SK-N-SH (cell line): ENCODE measurements around the gene TOM1L2. TPM values are rescaled to one million over a fixed set of nuclear protein-coding genes. Genes with fewer than 3 reads are reported as not detected.

Source experiments
- CTCF ChIA-PET: fragments of 300-600, 350-600 bp; formaldehyde crosslinking; extraction: SDS; loops from one replicate; lab custom pipeline; 2021; lab: Yijun Ruan, JAX
- POLR2A ChIA-PET: fragments of 350-600 bp; sonication (Branson Sonifier 250); formaldehyde crosslinking; extraction: SDS; loops from one replicate; lab custom pipeline; 2020; ENCODE audit warnings: antibody characterized with exemption, inconsistent platforms; lab: Yijun Ruan, JAX
- DNase-seq: peaks from one replicate; pipeline ENCODE4 v3.0.0; 2012
- H2AFZ ChIP-seq: fragments of 200-600 bp; sonication (generic); 2 replicates; pipeline ENCODE4 v1.8.1; 2016; ENCODE audit warnings: antibody characterized with exemption, mild to moderate bottlenecking, low read depth
- H3F3A ChIP-seq: fragments of 200-600 bp; sonication (generic); replicated peaks from 2 replicates; pipeline ENCODE3; 2016; ENCODE audit warnings: antibody characterized with exemption, mild to moderate bottlenecking; ENCODE audit not compliant: insufficient read depth
- H3K27ac ChIP-seq, 2 experiments: fragments of 200-500 bp in 1 of 2; fragments of 200-600 bp in 1 of 2; sonication (Bioruptor generic) in 1 of 2; sonication (generic), shearing (Covaris generic) in 1 of 2; 2 replicates each; pipeline versions ENCODE4 v1.5.1 to v1.6.1; 2014 to 2016; ENCODE audit warnings: low read depth in 2 of 2, inconsistent platforms in 1 of 2, low read length in 1 of 2, mild to moderate bottlenecking in 1 of 2, mixed read lengths in 1 of 2
- H3K27me3 ChIP-seq: fragments of 200-600 bp; sonication (generic), shearing (Covaris generic); 2 replicates; pipeline ENCODE4 v1.6.1; 2016; ENCODE audit warnings: mixed run types; ENCODE audit not compliant: insufficient read depth
- H3K36me3 ChIP-seq, 2 experiments: fragments of 200-500 bp in 1 of 2; fragments of 200-600 bp in 1 of 2; sonication (Bioruptor generic) in 1 of 2; sonication (generic) in 1 of 2; replicated peaks in 1 of 2; 2 replicates each; pipeline versions ENCODE3 to v1.5.1; 2014 to 2016; ENCODE audit warnings: low read length in 1 of 2, mild to moderate bottlenecking in 1 of 2; ENCODE audit not compliant: insufficient read depth in 2 of 2, control insufficient read depth in 1 of 2
- H3K4me1 ChIP-seq, 2 experiments: fragments of 200-500 bp in 1 of 2; fragments of 200-600 bp in 1 of 2; sonication (Bioruptor generic) in 1 of 2; sonication (generic), shearing (Covaris generic) in 1 of 2; 2 replicates each; pipeline versions ENCODE4 v1.5.1 to v1.6.1; 2014 to 2016; ENCODE audit warnings: low read depth in 1 of 2, low read length in 1 of 2, mixed run types in 1 of 2; ENCODE audit not compliant: insufficient read depth in 2 of 2, control insufficient read depth in 1 of 2
- H3K4me2 ChIP-seq: fragments of 200-600 bp; sonication (generic), shearing (Covaris generic); 2 replicates; pipeline ENCODE4 v1.6.1; 2017; ENCODE audit warnings: mixed run types
- H3K4me3 ChIP-seq, 2 experiments: fragments of 200-500 bp in 1 of 2; fragments of 200-600 bp in 1 of 2; sonication (Bioruptor generic) in 1 of 2; sonication (generic), shearing (Covaris generic) in 1 of 2; 2 replicates each; pipeline versions ENCODE4 v1.5.1 to v1.8.1; 2014 to 2016; ENCODE audit warnings: low read depth in 2 of 2, inconsistent platforms in 1 of 2, low read length in 1 of 2, mild to moderate bottlenecking in 1 of 2, mixed read lengths in 1 of 2, moderate library complexity in 1 of 2
- H3K79me2 ChIP-seq: fragments of 200-600 bp; sonication (generic); 2 replicates; pipeline ENCODE4 v1.8.1; 2017; ENCODE audit warnings: mild to moderate bottlenecking; ENCODE audit not compliant: insufficient read depth
- H3K9ac ChIP-seq: fragments of 200-600 bp; sonication (generic); 2 replicates; pipeline ENCODE4 v1.6.1; 2017; ENCODE audit warnings: mixed run types
- H3K9me2 ChIP-seq: fragments of 200-600 bp; sonication (generic); 2 replicates; pipeline ENCODE4 v1.6.1; 2017; ENCODE audit warnings: mixed run types
- H3K9me3 ChIP-seq: fragments of 200-600 bp; sonication (generic); 2 replicates; pipeline ENCODE4 v1.6.1; 2017; ENCODE audit warnings: mixed run types, mild to moderate bottlenecking, moderate library complexity
- H4K20me1 ChIP-seq: fragments of 200-600 bp; sonication (generic); 2 replicates; pipeline ENCODE4 v1.6.1; 2017; ENCODE audit warnings: mild to moderate bottlenecking, mixed run types; ENCODE audit not compliant: insufficient read depth
- CHD2 ChIP-seq: fragments of 150-350 bp; IDR thresholded peaks from 2 replicates; pipeline ENCODE4 v1.6.1; 2018; ENCODE audit warnings: low read length; ENCODE audit not compliant: partially characterized antibody
- ELF1 ChIP-seq: IDR thresholded peaks from 2 replicates; pipeline ENCODE4 v1.4.0; 2012
- EP300 ChIP-seq, 2 experiments: IDR thresholded peaks; 2 replicates each; pipeline versions ENCODE4 v1.4.0 to v1.6.1; 2012; ENCODE audit warnings: borderline replicate concordance in 1 of 2, low read depth in 1 of 2, low read length in 1 of 2
- FOSL2 ChIP-seq: IDR thresholded peaks from 2 replicates; pipeline ENCODE4 v1.4.0; 2012; ENCODE audit warnings: low read depth, mild to moderate bottlenecking, moderate library complexity, borderline replicate concordance
- GATA2 ChIP-seq: sonication (generic); formaldehyde crosslinking; IDR thresholded peaks from 2 replicates; pipeline ENCODE4 v1.5.0; 2020; ENCODE audit warnings: mild to moderate bottlenecking, missing genetic modification reagents
- JUND ChIP-seq: IDR thresholded peaks from 2 replicates; pipeline ENCODE4 v1.4.0; 2012
- MEF2A ChIP-seq: IDR thresholded peaks from 2 replicates; pipeline ENCODE4 v1.4.0; 2012; ENCODE audit warnings: low read depth, borderline replicate concordance
- POLR2AphosphoS5 ChIP-seq: IDR thresholded peaks from 2 replicates; pipeline ENCODE4 v1.6.1; 2012; ENCODE audit warnings: low read depth, low read length
- RAD21 ChIP-seq: IDR thresholded peaks from 2 replicates; pipeline ENCODE4 v1.6.1; 2012; ENCODE audit warnings: mild to moderate bottlenecking, low read length
- RFX5 ChIP-seq: IDR thresholded peaks from 2 replicates; pipeline ENCODE4 v1.6.1; 2012; ENCODE audit warnings: mild to moderate bottlenecking, improper control_type of control experiment, low read length
- TAF1 ChIP-seq: IDR thresholded peaks from 2 replicates; pipeline ENCODE4 v1.6.1; 2012; ENCODE audit warnings: low read depth, mild to moderate bottlenecking, low read length, moderate library complexity, borderline replicate concordance
- TCF12 ChIP-seq: IDR thresholded peaks from 2 replicates; pipeline ENCODE4 v1.4.0; 2012
- YY1 ChIP-seq: IDR thresholded peaks from 2 replicates; pipeline ENCODE4 v1.4.0; 2012; ENCODE audit warnings: low read depth, mild to moderate bottlenecking
- WGBS: methylation state at CpG from one replicate; pipeline ENCODE4 v1.1.6; 2017; ENCODE audit warnings: low lambda C conversion rate; 5-methylcytosine and 5-hydroxymethylcytosine counted together
- polyA plus RNA-seq, 3 experiments: library from polyadenylated mRNA; depleted of rRNA; stranded (reverse); fragments of >200 nt; gene quantifications; 2 replicates each; pipeline ENCODE4 v1.2.3, GENCODE V29; 2012
- TF ChIP-seq, protein P1 (sequence below): IDR thresholded peaks from 2 replicates; pipeline ENCODE4 v1.4.0; 2012; ENCODE audit warnings: low read depth, borderline replicate concordance
- TF ChIP-seq, protein P2 (sequence below): fragments of 200-600 bp; sonication (generic); IDR thresholded peaks from 2 replicates; pipeline ENCODE4 v1.6.1; 2017; ENCODE audit warnings: antibody characterized with exemption, mild to moderate bottlenecking, moderate library complexity
- TF ChIP-seq, protein P3 (sequence below): IDR thresholded peaks from 2 replicates; pipeline ENCODE4; 2012
- TF ChIP-seq, protein P4 (sequence below): fragments of 150-350 bp; IDR thresholded peaks from 2 replicates; pipeline ENCODE4 v1.6.1; 2016; ENCODE audit warnings: mild to moderate bottlenecking, low read depth, low read length
- TF ChIP-seq, protein P5 (sequence below): IDR thresholded peaks from 2 replicates; pipeline ENCODE4 v1.6.1; 2012; ENCODE audit warnings: mild to moderate bottlenecking, low read depth, low read length, moderate library complexity

Gene TOM1L2
- polyA plus RNA-seq, 1 of the 3 experiments (the other 2 are of a cell fraction): 85.4 TPM

DNA sequence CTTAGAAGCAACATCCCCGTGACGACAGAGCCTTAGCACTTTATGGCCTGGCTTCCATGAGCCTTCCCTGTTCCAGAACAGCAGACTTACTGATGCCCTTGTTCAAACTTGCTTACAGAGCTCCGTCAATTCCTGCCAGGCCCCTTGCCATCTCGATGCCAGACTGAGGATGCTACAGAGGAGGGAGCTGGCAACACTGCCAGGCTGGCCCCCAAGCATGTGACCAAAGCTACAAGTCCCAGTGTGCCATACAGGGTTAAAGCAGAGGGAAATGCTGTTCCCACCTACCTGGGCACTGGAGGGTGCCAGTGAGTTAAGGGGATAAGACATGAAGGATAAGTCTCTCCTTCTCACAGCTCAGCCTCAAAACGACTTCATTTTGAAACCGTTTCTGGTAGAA lies 102.0 kb downstream of the TOM1L2 start:
- DNase-seq: no peak
- Histone ChIP-seq H3K4me3 (no peak overlapping the region), H4K20me1 (no peaks in the 10 kb centered on the region), H3K36me3 (peaks cover 20 to 64% of the 10 kb centered on the region in 2 experiments), H3K4me2 (no peak overlapping the region), H3K4me1 (peaks cover 0 to 38% of the 10 kb centered on the region in 2 experiments; a peak in 3 of 4 replicates), H3K79me2 (no peaks in the 10 kb centered on the region), H3K27me3 (no peaks in the 10 kb centered on the region), H2AFZ (no peak overlapping the region), H3K9me2 (no peaks in the 10 kb centered on the region), H3K27ac (no peak overlapping the region; a peak in 1 of 4 replicates), H3K9ac (no peak overlapping the region), H3K9me3 (no peaks in the 10 kb centered on the region), H3F3A (no peaks in the 10 kb centered on the region)
- CTCF ChIA-PET: interaction anchor here (0.7 to 2.8 kb wide), 7 partner anchors 10 to 515 kb away, joined by 3 to 16 read pairs (median 5); no protein-coding TSS in a partner anchor
- TF ChIP-seq ELF1 (no peak), RAD21 (no peak)
- 95% methylated on average over 6 of the region's 6 CpGs for WGBS
- POLR2A ChIA-PET: no interaction called here

DNA sequence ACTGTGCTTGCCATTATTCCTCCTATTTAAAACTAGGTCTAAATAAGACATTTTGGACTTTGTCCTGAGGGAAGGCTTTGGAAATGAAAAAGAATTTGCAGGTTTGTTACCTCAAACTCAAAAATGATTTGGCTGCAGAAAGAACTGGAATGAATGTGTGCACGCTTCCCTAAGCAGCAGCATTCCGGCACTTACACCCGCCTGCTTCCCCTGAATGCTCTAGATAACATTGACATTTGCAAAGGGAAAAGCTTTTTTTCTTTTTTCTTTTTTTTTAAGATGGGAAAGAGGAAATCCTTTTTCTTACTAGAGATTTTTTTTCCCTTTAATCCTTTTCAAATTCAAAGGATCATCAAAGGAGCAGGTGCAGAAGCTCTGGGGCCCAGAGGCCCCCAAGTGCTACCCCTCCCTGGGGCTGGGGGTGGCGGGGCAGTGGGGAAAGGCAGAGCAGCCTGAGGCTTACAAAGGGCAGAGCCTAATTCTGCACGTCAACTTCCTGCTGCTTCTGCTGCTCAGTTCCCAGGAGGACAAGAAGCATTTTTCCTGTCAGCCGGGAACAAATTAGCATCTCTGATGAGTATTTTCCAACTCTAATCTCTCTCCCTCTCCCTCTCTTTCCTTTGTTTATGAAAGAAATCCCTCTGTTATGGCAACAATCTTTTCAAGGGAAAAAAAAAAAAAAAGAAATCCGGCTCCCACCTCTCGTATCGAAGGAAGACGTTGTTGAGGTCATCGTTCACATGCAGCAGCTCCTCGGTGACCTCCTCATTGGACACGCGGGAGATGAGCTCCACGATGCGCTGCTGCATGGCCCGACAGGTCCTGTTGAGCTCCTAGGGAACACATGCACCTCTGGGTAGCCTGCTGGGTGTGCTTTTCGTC lies 103.3 kb downstream of the TOM1L2 start:
- H4K20me1 ChIP-seq: no peaks in the 10 kb centered on the region
- H3K27ac ChIP-seq: peak overlapping the region in 1 of 2 experiments; percentile 48; a peak in 2 of 4 replicates
- ChIA-PET POLR2A (no interaction called here), CTCF (interaction anchor here (0.6 to 1.8 kb wide), 7 partner anchors 8 to 514 kb away, joined by 3 to 9 read pairs (median 4); no protein-coding TSS in a partner anchor)
- H3K4me3 ChIP-seq: no peak overlapping the region
- no peak for DNase-seq
- WGBS: 92% methylated on average over 18 of the region's 18 CpGs
- H2AFZ ChIP-seq: no peak overlapping the region
- peaks cover 0 to 36% of the 10 kb centered on the region in 2 experiments; a peak in 3 of 4 replicates for H3K4me1 ChIP-seq
- no peaks in the 10 kb centered on the region for H3K9me3 ChIP-seq
- no peaks in the 10 kb centered on the region for H3K27me3 ChIP-seq
- no peak overlapping the region for H3K4me2 ChIP-seq
- no peaks in the 10 kb centered on the region for H3F3A ChIP-seq
- H3K79me2 ChIP-seq: no peaks in the 10 kb centered on the region
- no peaks in the 10 kb centered on the region for H3K9me2 ChIP-seq
- no peak for TF ChIP-seq FOSL2
- no peak for TF ChIP-seq RAD21
- TF ChIP-seq YY1: no peak
- TF ChIP-seq EP300 (IDR thresholded peaks at IDR 0.05; ENCODE audit: borderline replicate concordance in 1 of 2, low read depth in 1 of 2, low read length in 1 of 2): no peak
- TF ChIP-seq RFX5: no peak
- no peak for TF ChIP-seq TCF12
- no peak for TF ChIP-seq ELF1
- no peak for TF ChIP-seq JUND
- no peak for TF ChIP-seq GATA2 (CRISPR knock-in tag)
- TF ChIP-seq, protein P1, sequence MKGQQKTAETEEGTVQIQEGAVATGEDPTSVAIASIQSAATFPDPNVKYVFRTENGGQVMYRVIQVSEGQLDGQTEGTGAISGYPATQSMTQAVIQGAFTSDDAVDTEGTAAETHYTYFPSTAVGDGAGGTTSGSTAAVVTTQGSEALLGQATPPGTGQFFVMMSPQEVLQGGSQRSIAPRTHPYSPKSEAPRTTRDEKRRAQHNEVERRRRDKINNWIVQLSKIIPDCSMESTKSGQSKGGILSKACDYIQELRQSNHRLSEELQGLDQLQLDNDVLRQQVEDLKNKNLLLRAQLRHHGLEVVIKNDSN: no peak
- TF ChIP-seq, protein P2, sequence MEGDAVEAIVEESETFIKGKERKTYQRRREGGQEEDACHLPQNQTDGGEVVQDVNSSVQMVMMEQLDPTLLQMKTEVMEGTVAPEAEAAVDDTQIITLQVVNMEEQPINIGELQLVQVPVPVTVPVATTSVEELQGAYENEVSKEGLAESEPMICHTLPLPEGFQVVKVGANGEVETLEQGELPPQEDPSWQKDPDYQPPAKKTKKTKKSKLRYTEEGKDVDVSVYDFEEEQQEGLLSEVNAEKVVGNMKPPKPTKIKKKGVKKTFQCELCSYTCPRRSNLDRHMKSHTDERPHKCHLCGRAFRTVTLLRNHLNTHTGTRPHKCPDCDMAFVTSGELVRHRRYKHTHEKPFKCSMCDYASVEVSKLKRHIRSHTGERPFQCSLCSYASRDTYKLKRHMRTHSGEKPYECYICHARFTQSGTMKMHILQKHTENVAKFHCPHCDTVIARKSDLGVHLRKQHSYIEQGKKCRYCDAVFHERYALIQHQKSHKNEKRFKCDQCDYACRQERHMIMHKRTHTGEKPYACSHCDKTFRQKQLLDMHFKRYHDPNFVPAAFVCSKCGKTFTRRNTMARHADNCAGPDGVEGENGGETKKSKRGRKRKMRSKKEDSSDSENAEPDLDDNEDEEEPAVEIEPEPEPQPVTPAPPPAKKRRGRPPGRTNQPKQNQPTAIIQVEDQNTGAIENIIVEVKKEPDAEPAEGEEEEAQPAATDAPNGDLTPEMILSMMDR: no peak
- TF ChIP-seq POLR2AphosphoS5: no peak
- TF ChIP-seq, protein P3, sequence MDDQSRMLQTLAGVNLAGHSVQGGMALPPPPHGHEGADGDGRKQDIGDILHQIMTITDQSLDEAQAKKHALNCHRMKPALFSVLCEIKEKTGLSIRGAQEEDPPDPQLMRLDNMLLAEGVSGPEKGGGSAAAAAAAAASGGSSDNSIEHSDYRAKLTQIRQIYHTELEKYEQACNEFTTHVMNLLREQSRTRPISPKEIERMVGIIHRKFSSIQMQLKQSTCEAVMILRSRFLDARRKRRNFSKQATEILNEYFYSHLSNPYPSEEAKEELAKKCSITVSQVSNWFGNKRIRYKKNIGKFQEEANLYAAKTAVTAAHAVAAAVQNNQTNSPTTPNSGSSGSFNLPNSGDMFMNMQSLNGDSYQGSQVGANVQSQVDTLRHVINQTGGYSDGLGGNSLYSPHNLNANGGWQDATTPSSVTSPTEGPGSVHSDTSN: no peak
- TF ChIP-seq, protein P4, sequence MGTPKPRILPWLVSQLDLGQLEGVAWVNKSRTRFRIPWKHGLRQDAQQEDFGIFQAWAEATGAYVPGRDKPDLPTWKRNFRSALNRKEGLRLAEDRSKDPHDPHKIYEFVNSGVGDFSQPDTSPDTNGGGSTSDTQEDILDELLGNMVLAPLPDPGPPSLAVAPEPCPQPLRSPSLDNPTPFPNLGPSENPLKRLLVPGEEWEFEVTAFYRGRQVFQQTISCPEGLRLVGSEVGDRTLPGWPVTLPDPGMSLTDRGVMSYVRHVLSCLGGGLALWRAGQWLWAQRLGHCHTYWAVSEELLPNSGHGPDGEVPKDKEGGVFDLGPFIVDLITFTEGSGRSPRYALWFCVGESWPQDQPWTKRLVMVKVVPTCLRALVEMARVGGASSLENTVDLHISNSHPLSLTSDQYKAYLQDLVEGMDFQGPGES: no peak
- TF ChIP-seq, protein P5, sequence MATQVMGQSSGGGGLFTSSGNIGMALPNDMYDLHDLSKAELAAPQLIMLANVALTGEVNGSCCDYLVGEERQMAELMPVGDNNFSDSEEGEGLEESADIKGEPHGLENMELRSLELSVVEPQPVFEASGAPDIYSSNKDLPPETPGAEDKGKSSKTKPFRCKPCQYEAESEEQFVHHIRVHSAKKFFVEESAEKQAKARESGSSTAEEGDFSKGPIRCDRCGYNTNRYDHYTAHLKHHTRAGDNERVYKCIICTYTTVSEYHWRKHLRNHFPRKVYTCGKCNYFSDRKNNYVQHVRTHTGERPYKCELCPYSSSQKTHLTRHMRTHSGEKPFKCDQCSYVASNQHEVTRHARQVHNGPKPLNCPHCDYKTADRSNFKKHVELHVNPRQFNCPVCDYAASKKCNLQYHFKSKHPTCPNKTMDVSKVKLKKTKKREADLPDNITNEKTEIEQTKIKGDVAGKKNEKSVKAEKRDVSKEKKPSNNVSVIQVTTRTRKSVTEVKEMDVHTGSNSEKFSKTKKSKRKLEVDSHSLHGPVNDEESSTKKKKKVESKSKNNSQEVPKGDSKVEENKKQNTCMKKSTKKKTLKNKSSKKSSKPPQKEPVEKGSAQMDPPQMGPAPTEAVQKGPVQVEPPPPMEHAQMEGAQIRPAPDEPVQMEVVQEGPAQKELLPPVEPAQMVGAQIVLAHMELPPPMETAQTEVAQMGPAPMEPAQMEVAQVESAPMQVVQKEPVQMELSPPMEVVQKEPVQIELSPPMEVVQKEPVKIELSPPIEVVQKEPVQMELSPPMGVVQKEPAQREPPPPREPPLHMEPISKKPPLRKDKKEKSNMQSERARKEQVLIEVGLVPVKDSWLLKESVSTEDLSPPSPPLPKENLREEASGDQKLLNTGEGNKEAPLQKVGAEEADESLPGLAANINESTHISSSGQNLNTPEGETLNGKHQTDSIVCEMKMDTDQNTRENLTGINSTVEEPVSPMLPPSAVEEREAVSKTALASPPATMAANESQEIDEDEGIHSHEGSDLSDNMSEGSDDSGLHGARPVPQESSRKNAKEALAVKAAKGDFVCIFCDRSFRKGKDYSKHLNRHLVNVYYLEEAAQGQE: no peak
- TF ChIP-seq TAF1: no peak
- no peak for TF ChIP-seq CHD2
- no peak for TF ChIP-seq MEF2A
- H3K36me3 ChIP-seq: peaks cover 17 to 65% of the 10 kb centered on the region in 2 experiments
- H3K9ac ChIP-seq: no peak overlapping the region
